ENCODE data around the gene TYROBP.
"Not testable (repeated sequence)": the region's sequence is repeated elsewhere in the genome, so short reads cannot be mapped to it uniquely, and the experiment has no call there.

Gene TYROBP

DNA sequence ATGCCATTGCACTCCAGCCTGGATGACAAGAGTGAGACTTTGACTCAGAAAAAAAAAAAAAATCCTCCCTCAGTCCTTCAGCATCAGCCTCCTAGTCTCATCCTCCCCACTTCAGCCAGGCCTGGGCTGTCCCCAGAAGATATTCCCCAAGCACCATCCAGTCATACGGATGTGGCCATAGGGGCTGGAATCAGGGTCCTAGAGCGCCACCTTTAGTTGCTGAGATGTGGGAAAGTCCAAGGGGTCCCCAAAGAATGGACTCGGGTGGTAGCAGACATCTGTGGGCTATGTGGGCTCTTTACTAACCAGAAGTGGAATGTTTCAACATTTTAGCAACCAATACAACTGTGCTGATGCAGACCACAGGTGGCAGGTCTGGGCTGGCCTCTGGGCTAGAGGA lies 3.1 kb upstream of the TYROBP start:
- H2AFZ ChIP-seq (ENCODE audit: low read depth, low read length) = no peak overlapping the region
- no peak overlapping the region for H3K9ac ChIP-seq (ENCODE audit: low read depth, low read length)
- no peaks in the 10 kb centered on the region for H3K79me2 ChIP-seq (ENCODE audit: insufficient read depth, low read length)
- H3K27ac ChIP-seq (ENCODE audit: low read length) = no peak overlapping the region
- ATAC-seq (ENCODE audit: insufficient read depth, low read depth) = no peak
- no peak for DNase-seq
- H3K9me3 ChIP-seq (ENCODE audit: insufficient read depth, low read length, severe bottlenecking) = no peaks in the 10 kb centered on the region
- H3K4me2 ChIP-seq (ENCODE audit: insufficient read depth, low read length) = no peak overlapping the region
- H4K20me1 ChIP-seq (ENCODE audit: insufficient read depth, low read length) = no peaks in the 10 kb centered on the region
- H3K4me3 ChIP-seq (ENCODE audit: low read depth in 1 of 2, low read length in 2 of 2) = no peak overlapping the region
- H3K27me3 ChIP-seq (ENCODE audit: insufficient read depth, low read length, poor library complexity) = no peaks in the 10 kb centered on the region
- TF ChIP-seq EZH2 (IDR thresholded peaks at IDR 0.05; ENCODE audit: borderline replicate concordance, low read depth, low read length, severe bottlenecking) (no peak), CTCF (IDR thresholded peaks at IDR 0.05; ENCODE audit: borderline replicate concordance, extremely low read depth, low read length, poor library complexity, severe bottlenecking) (no peak)
- H3K4me1 ChIP-seq (ENCODE audit: insufficient read depth, low read length) = peaks cover 10% of the 10 kb centered on the region
- no peaks in the 10 kb centered on the region for H3K36me3 ChIP-seq (ENCODE audit: insufficient read depth, low read length)

- H3K4me2 ChIP-seq (ENCODE audit: insufficient read depth, low read length); ATAC-seq (ENCODE audit: insufficient read depth, low read depth); H3K4me3 ChIP-seq (ENCODE audit: low read depth in 1 of 2, low read length in 2 of 2); H3K27me3 ChIP-seq (ENCODE audit: insufficient read depth, low read length, poor library complexity); H3K79me2 ChIP-seq (ENCODE audit: insufficient read depth, low read length); H3K36me3 ChIP-seq (ENCODE audit: insufficient read depth, low read length); H4K20me1 ChIP-seq (ENCODE audit: insufficient read depth, low read length); H2AFZ ChIP-seq (ENCODE audit: low read depth, low read length); H3K27ac ChIP-seq (ENCODE audit: low read length); DNase-seq; H3K9ac ChIP-seq (ENCODE audit: low read depth, low read length); H3K9me3 ChIP-seq (ENCODE audit: insufficient read depth, low read length, severe bottlenecking): not testable (repeated sequence)
- H3K4me1 ChIP-seq (ENCODE audit: insufficient read depth, low read length) = peaks cover 10% of the 10 kb centered on the region
These were observed 2.3 kb upstream of the TYROBP start for GRCh38 chr19:35910355-35910754.

- DNase-seq (no peak), ATAC-seq (ENCODE audit: insufficient read depth, low read depth) (no peak; the same call in 2 of the 3 replicates)
- no peak overlapping the region for H2AFZ ChIP-seq (ENCODE audit: low read depth, low read length)
- H3K9me3 ChIP-seq (ENCODE audit: insufficient read depth, low read length, severe bottlenecking) = no peaks in the 10 kb centered on the region
- H4K20me1 ChIP-seq (ENCODE audit: insufficient read depth, low read length) = no peaks in the 10 kb centered on the region
- H3K4me3 ChIP-seq (ENCODE audit: low read depth in 1 of 2, low read length in 2 of 2) = no peak overlapping the region
- H3K9ac ChIP-seq (ENCODE audit: low read depth, low read length) = no peak overlapping the region
- no peaks in the 10 kb centered on the region for H3K36me3 ChIP-seq (ENCODE audit: insufficient read depth, low read length)
- no peak overlapping the region for H3K4me2 ChIP-seq (ENCODE audit: insufficient read depth, low read length)
- H3K27me3 ChIP-seq (ENCODE audit: insufficient read depth, low read length, poor library complexity) = no peaks in the 10 kb centered on the region
- TF ChIP-seq CTCF (IDR thresholded peaks at IDR 0.05; ENCODE audit: borderline replicate concordance, extremely low read depth, low read length, poor library complexity, severe bottlenecking) = no peak
- no peak for TF ChIP-seq EZH2 (IDR thresholded peaks at IDR 0.05; ENCODE audit: borderline replicate concordance, low read depth, low read length, severe bottlenecking)
- H3K27ac ChIP-seq (ENCODE audit: low read length) = no peak overlapping the region
- peaks cover 10% of the 10 kb centered on the region for H3K4me1 ChIP-seq (ENCODE audit: insufficient read depth, low read length)
- H3K79me2 ChIP-seq (ENCODE audit: insufficient read depth, low read length) = no peaks in the 10 kb centered on the region
These were observed 1.6 kb upstream of the TYROBP start for GRCh38 chr19:35909684-35910035.

GRCh38 chr19:35908973-35909683 lies 1.0 kb upstream of the TYROBP start:
- TF ChIP-seq EZH2 (IDR thresholded peaks at IDR 0.05; ENCODE audit: borderline replicate concordance, low read depth, low read length, severe bottlenecking) (no peak), CTCF (IDR thresholded peaks at IDR 0.05; ENCODE audit: borderline replicate concordance, extremely low read depth, low read length, poor library complexity, severe bottlenecking) (no peak)
- Histone ChIP-seq H4K20me1 (ENCODE audit: insufficient read depth, low read length) (no peaks in the 10 kb centered on the region), H3K9me3 (ENCODE audit: insufficient read depth, low read length, severe bottlenecking) (no peaks in the 10 kb centered on the region), H3K27me3 (ENCODE audit: insufficient read depth, low read length, poor library complexity) (no peaks in the 10 kb centered on the region), H3K36me3 (ENCODE audit: insufficient read depth, low read length) (no peaks in the 10 kb centered on the region), H3K27ac (ENCODE audit: low read length) (no peak overlapping the region), H3K9ac (ENCODE audit: low read depth, low read length) (no peak overlapping the region), H3K79me2 (ENCODE audit: insufficient read depth, low read length) (no peaks in the 10 kb centered on the region), H3K4me1 (ENCODE audit: insufficient read depth, low read length) (peaks cover 12% of the 10 kb centered on the region), H3K4me2 (ENCODE audit: insufficient read depth, low read length) (0 out of 2 replicates have a peak overlapping the region, but pooled peaks have one; percentile 15), H2AFZ (ENCODE audit: low read depth, low read length) (no peak overlapping the region), H3K4me3 (ENCODE audit: low read depth in 1 of 2, low read length in 2 of 2) (no peak overlapping the region)
- DNase-seq (peak; percentile 73), ATAC-seq (ENCODE audit: insufficient read depth, low read depth) (peak; percentile 95)
